Endothelial cell (in vitro differentiated cells): Measurements from ENCODE around the gene HNRNPF. TPM values are rescaled to one million over a fixed set of nuclear protein-coding genes. Genes with fewer than 3 reads are reported as not detected.

Experiments used
- DNase-seq: peaks from one replicate; pipeline ENCODE4 v3.0.0; 2021; ENCODE audit warnings: low spot score
- H3K27ac Mint-ChIP-seq: one replicate; pipeline ENCODE4 v1.8.0; 2021; ENCODE audit warnings: mixed read lengths, inconsistent platforms; ENCODE audit not compliant: unreplicated experiment
- H3K27me3 Mint-ChIP-seq: one replicate; pipeline ENCODE4 v1.8.0; 2021; ENCODE audit warnings: mild to moderate bottlenecking, moderate library complexity, mixed read lengths, inconsistent platforms; ENCODE audit not compliant: unreplicated experiment
- H3K36me3 Mint-ChIP-seq: one replicate; pipeline ENCODE4 v1.8.0; 2021; ENCODE audit warnings: mild to moderate bottlenecking, low read depth, mixed read lengths, inconsistent platforms; ENCODE audit not compliant: unreplicated experiment
- H3K4me1 Mint-ChIP-seq: one replicate; pipeline ENCODE4 v1.8.0; 2021; ENCODE audit warnings: mild to moderate bottlenecking, mixed read lengths, inconsistent platforms; ENCODE audit not compliant: unreplicated experiment
- H3K4me3 Mint-ChIP-seq: one replicate; pipeline ENCODE4 v1.8.0; 2021; ENCODE audit warnings: mild to moderate bottlenecking, mixed read lengths, inconsistent platforms; ENCODE audit not compliant: unreplicated experiment
- H3K9me3 Mint-ChIP-seq: one replicate; pipeline ENCODE4 v1.8.0; 2021; ENCODE audit warnings: mixed read lengths, inconsistent platforms; ENCODE audit not compliant: unreplicated experiment
- CTCF ChIP-seq: fragments of 200-600 bp; sonication (generic); IDR thresholded peaks from one replicate; pipeline ENCODE4 v1.5.0; 2021; ENCODE audit warnings: antibody characterized with exemption; ENCODE audit not compliant: unreplicated experiment
- total RNA-seq: library from RNA; stranded (reverse); fragmentation: NEBNext Ultra II Directional; extraction: Animal tissue kit (Norgen Biotek cat#: 25700); gene quantifications from one replicate; pipeline ENCODE4 v1.2.1, GENCODE V29; 2021; ENCODE audit not compliant: unreplicated experiment

Gene HNRNPF
- total RNA-seq, 1 donor from 2014 or later, result 194 TPM

GRCh38 chr10:43354330-43354635 lies 54.7 kb downstream of the HNRNPF start:
- no peak overlapping the region for H3K4me3 Mint-ChIP-seq

GRCh38 chr10:43353495-43354329 lies 55.3 kb downstream of the HNRNPF start:
- Mint-ChIP-seq H3K27me3 (peaks cover 1% of the 10 kb centered on the region), H3K4me3 (no peak overlapping the region), H3K4me1 (no peaks in the 10 kb centered on the region), H3K36me3 (no peaks in the 10 kb centered on the region), H3K9me3 (no peaks in the 10 kb centered on the region), H3K27ac (no peak overlapping the region)
- no peak for DNase-seq
- TF ChIP-seq CTCF, result no peak

More at GRCh38 chr10:43354330-43354635, 54.7 kb downstream of the HNRNPF start:
- Mint-ChIP-seq H3K36me3 (no peaks in the 10 kb centered on the region), H3K27ac (no peak overlapping the region), H3K27me3 (no peaks in the 10 kb centered on the region), H3K4me1 (no peaks in the 10 kb centered on the region), H3K9me3 (no peaks in the 10 kb centered on the region)
- TF ChIP-seq CTCF, result no peak
- no peak for DNase-seq

- Mint-ChIP-seq H3K4me1 (no peaks in the 10 kb centered on the region), H3K36me3 (no peaks in the 10 kb centered on the region), H3K27ac (no peak overlapping the region), H3K4me3 (no peak overlapping the region), H3K9me3 (no peaks in the 10 kb centered on the region), H3K27me3 (peaks cover 3% of the 10 kb centered on the region)
- no peak for TF ChIP-seq CTCF
- no peak for DNase-seq
Measured at GRCh38 chr10:43352951-43353350, 56.0 kb downstream of the HNRNPF start.

- no peak for DNase-seq
- Mint-ChIP-seq H3K4me1 (no peaks in the 10 kb centered on the region), H3K4me3 (no peak overlapping the region), H3K9me3 (no peaks in the 10 kb centered on the region), H3K36me3 (no peaks in the 10 kb centered on the region), H3K27me3 (peaks cover 3% of the 10 kb centered on the region), H3K27ac (no peak overlapping the region)
- no peak for TF ChIP-seq CTCF
Measured at GRCh38 chr10:43351301-43351700, 57.7 kb downstream of the HNRNPF start.

GRCh38 chr10:43350686-43351085 lies 58.3 kb downstream of the HNRNPF start:
- no peak overlapping the region for H3K27ac Mint-ChIP-seq
- DNase-seq, result no peak
- no peaks in the 10 kb centered on the region for H3K4me1 Mint-ChIP-seq
- no peaks in the 10 kb centered on the region for H3K36me3 Mint-ChIP-seq
- no peak overlapping the region for H3K4me3 Mint-ChIP-seq
- no peaks in the 10 kb centered on the region for H3K9me3 Mint-ChIP-seq
- TF ChIP-seq CTCF, result no peak
- H3K27me3 Mint-ChIP-seq, result peaks cover 3% of the 10 kb centered on the region
